HG02870 (cell line): ENCODE results near the gene AMDHD2.
A peak's percentile ranks its signal among the peaks of the same experiment; 100 is the strongest.
"Not testable (repeated sequence)": the region's sequence is repeated elsewhere in the genome, so short reads cannot be mapped to it uniquely, and the experiment has no call there.

ENCODE experiments used
- ATAC-seq: cut with Tn5 transposase; IDR thresholded peaks from one replicate; pipeline ENCODE4 v1.9.1; 2021; ENCODE audit warnings: mild to moderate bottlenecking, moderate library complexity; ENCODE audit not compliant: unreplicated experiment

The AMDHD2 gene

GRCh38 chr16:2531696-2532493 is 11.7 kb downstream of the AMDHD2 start:
- peak; percentile 83 for ATAC-seq

DNA sequence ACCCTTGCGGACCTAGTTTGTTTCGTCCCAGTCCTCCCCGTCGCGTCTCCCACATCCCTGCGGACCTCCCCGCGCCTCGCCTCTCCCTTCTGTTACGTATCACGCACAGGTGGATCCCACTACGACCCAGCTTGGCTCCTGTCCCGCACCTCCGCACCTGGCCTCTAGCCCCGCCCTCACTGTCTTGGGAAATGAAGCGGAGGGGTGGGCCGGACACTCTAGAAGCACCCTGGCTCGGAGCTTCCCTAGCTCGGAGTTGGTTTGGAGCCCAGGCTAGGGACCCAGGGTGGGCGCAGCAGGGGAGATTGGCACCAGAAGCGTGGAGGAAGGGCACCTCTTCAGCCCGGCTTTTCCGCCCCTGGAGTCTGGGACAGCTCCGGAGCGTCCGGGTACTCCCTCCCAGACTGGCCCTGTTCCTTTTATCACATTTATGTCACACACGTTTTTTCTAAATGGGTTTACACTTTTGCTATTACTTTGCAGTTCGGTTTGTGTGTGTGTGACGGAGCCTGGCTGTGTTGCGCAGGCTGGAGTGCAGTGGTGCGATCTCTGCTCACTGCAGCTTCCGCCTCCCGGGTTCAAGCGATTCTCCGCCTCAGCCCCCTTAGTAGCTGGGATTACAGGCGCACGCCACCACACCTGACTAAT is 12.4 kb downstream of the AMDHD2 start:
- ATAC-seq: no peak

- not testable (repeated sequence) for ATAC-seq
These were observed 13.1 kb downstream of the AMDHD2 start for GRCh38 chr16:2533142-2533755.

DNA sequence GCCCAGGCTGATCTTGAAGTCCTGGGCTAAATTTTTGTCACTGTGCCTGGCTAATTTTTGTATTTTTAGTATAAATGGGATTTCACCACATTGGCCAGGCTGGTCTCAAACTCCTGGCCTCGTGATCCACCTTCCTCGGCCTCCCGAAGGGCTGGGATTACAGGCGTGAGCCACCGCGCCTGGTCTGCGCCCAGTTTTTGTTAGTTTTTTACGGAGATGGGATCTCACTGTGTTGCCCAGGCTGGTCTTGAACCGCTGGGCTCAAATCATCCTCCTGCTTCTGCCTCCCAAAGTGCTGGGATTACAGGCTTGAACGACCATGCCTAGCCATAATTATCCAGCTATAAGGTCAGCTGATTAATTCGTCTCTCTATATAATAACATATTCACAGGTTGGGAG is 13.7 kb downstream of the AMDHD2 start:
- no peak for ATAC-seq

GRCh38 chr16:2534335-2534734 is 14.2 kb downstream of the AMDHD2 start:
- ATAC-seq: not testable (repeated sequence)

DNA sequence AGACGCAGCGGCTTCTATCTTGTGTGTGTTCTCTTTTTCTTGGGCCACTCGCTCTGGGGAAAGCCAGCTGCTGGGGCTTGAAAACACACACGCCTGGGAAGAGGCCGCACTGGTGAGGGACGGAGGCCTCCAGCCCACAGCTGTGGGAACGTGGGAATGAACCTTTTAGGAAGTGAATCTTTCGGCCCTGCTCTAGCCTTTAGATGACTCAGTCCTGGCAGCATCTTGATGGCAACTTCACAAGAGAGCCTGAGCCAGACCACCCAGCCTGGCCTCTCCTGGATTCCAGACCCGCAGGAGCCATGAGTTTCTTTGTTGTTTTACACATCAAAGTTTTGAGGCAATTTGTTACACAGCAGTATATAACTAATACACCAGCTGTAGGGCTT is 15.4 kb downstream of the AMDHD2 start:
- no peak for ATAC-seq

DNA sequence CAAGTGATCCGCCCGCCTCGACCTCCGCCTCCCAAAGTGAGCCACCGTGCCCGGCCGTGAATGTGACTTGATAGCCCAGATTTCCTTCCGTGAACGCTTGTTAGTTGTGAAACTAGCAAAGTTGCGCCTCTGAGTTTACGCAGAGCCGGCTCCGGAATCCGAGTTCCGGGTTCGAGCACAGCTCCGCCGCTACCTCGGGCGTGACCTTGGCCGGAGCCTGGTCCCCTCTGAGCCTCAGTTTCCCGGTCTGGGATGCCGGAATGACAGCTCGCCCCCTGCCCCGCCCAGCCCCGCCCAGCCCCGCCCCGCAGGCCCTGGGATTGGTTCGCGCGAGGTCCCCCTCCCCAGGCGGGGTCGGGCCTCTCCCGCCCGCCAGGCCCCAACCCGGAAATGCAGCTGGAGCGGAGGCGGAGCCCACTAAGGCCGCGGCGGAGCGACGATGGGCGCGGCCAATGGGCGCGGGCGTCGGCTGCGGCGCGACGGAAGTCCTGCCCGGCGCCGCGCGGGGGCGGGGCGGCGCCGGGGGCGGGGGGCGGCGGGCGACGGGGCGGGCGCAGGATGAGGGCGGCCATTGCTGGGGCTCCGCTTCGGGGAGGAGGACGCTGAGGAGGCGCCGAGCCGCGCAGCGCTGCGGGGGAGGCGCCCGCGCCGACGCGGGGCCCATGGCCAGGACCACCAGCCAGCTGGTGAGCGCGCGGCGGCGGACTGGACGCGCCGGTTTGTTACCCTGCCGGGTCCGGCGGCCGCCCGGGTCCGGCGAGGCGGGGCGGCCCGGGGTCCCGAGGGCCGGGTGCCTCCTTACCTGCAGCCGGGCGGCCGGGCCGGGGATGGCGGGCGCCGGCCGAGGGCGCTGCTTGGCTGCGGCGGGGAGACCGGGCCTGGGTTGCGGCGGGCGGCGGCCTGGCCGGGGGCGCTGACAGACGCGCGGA is 17.5 kb downstream of the AMDHD2 start, which contains the start of gene PDPK1:
TSS of gene PDPK1 (plus strand) at position 571 of the 929 bp plus-strand sequence. CDS start at position 663, 92 bp downstream.
- peak; percentile 82 for ATAC-seq

DNA sequence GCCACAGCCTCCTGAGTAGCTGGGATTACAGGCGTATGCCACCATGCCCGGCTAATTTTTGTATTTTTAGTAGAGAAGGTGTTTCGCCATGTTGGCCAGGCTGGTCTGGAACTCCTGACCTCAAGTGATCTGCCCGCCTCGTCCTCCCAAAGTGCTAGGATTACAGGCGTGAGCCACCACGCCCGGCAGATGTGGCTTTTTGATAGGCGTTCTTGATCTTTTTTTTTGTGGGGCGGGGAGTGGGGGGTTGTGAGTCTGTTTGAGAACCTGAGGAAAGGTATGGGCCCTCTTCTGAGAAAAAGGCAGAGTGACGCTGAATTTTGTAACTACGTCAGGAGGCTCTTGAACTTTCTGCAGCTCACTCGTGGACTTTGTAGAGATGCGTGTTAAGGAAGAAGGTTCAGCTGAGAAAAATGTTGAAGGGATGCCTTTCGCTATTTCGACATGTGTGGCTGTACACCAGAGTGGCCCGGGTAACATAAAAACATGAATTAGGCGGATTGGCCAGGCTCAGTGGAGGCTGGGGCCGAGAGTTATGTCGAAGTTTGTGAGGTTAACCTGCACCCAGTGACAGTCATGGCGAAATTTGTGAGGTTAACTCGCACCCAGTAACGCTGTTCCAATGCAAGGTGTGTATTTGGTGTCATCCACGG is 19.1 kb downstream of the AMDHD2 start:
- ATAC-seq: not testable (repeated sequence)

GRCh38 chr16:2539845-2540458 is 19.8 kb downstream of the AMDHD2 start:
- not testable (repeated sequence) for ATAC-seq

DNA sequence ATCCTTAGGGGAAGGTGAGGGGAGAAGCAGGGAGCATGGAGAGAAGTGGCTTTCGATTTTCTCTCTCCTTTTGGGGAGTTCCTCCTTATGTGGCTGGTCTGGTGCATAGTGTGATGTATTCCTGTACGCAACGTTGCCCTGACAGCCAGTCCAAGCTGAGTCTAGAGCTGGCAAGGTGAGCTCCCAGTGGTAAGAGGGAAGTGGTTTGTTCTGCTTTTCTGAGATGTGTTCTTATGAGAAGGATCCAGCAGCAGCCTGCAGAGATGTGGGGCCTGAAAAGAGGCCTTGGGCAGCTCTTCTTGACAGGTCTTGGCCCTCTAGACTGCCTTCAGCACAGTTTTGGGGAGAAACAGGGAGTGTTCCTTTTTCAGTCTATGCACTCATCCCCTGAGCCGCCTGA is 20.7 kb downstream of the AMDHD2 start:
- not testable (repeated sequence) for ATAC-seq

- not testable (repeated sequence) for ATAC-seq
These were observed 21.2 kb downstream of the AMDHD2 start for GRCh38 chr16:2541409-2541808.

GRCh38 chr16:2543771-2544170 is 23.6 kb downstream of the AMDHD2 start:
- not testable (repeated sequence) for ATAC-seq

- ATAC-seq: not testable (repeated sequence)
These were observed 30.2 kb downstream of the AMDHD2 start for GRCh38 chr16:2550283-2550878.

- not testable (repeated sequence) for ATAC-seq
These were observed 31.3 kb downstream of the AMDHD2 start for GRCh38 chr16:2551420-2551889.

DNA sequence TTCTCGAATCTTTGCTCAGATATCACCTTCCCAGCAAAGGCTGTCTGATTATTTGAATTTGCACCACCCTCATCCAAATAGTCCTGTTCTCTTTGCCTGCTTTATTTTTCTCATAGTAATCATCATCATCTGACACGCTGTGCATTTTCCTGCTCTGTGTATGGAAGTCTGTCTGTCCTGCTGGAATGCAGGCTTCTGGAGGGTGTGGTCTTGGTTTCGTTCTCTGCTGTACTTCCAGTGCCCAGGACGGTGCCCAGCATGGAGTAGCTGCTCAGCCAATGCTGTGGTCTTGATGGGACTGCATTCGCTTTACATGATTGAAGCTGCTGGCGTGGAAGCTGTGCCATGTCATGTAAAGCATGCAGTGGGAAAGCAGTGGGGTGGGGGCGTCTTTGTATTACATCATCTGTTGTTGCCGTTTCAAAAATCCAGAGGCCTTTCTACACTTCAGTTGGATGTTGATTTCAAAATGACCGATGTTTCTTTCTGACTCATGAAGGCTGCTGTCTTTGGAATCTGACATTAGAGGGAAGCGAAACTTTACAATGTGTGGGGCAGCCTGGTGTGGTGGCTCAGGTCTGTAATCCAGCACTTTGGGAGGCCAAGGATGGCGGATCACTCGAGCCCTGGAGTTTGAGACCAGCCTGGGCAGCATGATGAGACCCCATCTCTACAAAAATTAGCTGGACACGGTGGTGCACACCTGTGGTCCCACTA is 34.7 kb downstream of the AMDHD2 start:
- not testable (repeated sequence) for ATAC-seq

DNA sequence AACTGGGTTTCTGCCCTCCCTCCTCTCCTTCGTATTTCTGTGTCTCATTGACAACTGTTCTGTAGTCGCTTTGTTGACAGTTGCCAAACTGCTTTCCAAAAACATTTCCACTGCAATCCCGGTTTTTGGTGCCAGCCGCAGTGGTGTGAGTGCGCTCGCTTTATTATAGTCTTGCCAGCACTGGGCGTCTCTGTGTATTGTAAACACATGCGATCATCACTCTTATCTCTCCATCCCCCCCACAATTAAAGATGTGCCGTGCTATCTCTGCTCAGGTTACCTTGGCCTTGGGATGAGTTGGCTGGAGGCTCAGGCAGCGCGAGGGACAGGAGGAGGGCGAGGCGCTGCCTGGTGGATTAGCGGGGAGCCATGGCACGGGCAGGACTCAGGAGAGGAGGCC is 37.0 kb downstream of the AMDHD2 start:
- ATAC-seq: not testable (repeated sequence)

DNA sequence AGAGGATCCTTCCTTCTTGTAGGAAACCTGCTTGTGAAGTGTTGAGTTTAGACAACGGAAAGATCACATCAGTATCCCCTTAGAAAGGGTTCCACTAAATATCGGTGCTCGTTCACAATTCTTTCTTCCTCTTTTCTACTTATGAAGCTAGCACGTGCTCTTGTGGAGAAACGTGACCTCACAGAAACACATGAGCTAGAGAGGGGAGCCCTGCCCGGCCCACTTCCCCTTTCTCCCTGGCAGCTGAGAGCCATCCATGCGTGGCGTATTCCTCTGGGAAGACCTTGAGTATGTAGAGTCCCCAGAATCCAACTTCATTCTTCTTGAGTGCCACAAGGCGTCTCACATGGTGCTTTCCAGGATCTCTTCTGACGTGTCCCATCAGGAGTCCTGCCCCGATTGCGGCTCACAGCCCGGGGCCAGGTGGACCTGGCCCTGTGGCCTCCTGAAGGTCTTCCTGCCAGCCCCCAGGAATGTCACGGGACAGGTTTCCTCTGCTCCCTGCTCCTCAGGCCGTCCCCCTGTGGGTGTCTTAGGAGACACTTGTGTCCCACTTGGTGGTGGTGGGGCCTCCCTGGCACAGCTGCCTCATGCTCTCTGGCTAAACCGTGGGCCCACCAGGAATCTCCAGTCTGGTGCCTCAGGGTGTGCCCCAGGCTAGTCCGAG is 40.1 kb downstream of the AMDHD2 start:
- peak; percentile 42 for ATAC-seq

- peak; percentile 45 for ATAC-seq
These were observed 40.6 kb downstream of the AMDHD2 start for GRCh38 chr16:2560798-2561133.
